Keratinocyte (primary cell): ENCODE results near the gene ANXA7. TPM values are rescaled to one million over a fixed set of nuclear protein-coding genes. Genes with fewer than 3 reads are reported as not detected.
A peak's percentile ranks its signal among the peaks of the same experiment; 100 is the strongest.

Experiments
- DNase-seq: peaks from one replicate; pipeline ENCODE4 v3.0.0-alpha.2; 2011; ENCODE audit warnings: low read depth, missing footprints, low spot score
- FAIRE-seq: peaks from 2 replicates; lab custom pipeline; 2011; peaks lifted over from hg19 to GRCh38; lab: Jason Lieb, UNC
- H2AFZ ChIP-seq: 2 replicates; pipeline ENCODE4 v1.6.0; 2012; ENCODE audit warnings: low read length, control low read depth, inconsistent platforms; ENCODE audit not compliant: control insufficient read depth
- H3K27ac ChIP-seq: 2 replicates; pipeline ENCODE4 v1.5.1; 2011; ENCODE audit warnings: low read length; ENCODE audit not compliant: control insufficient read depth, insufficient read depth
- H3K27me3 ChIP-seq: 3 replicates; pipeline ENCODE4 v1.6.0; 2011; ENCODE audit warnings: low read length; ENCODE audit not compliant: control insufficient read depth, insufficient read depth; ENCODE audit errors: extremely low read depth
- H3K36me3 ChIP-seq, 2 experiments: 2 replicates in 1 of 2; 3 replicates in 1 of 2; pipeline ENCODE4 v1.5.1; 2011; ENCODE audit warnings: low read length in 2 of 2, mild to moderate bottlenecking in 1 of 2; ENCODE audit not compliant: control insufficient read depth in 2 of 2, insufficient read depth in 2 of 2; ENCODE audit errors: extremely low read depth in 1 of 2
- H3K4me1 ChIP-seq: 3 replicates; pipeline ENCODE4 v1.5.1; 2011; ENCODE audit warnings: low read length; ENCODE audit not compliant: control insufficient read depth, insufficient read depth; ENCODE audit errors: extremely low read depth
- H3K4me2 ChIP-seq: 3 replicates; pipeline ENCODE4 v1.6.0; 2011; ENCODE audit warnings: low read depth, low read length; ENCODE audit not compliant: control insufficient read depth, insufficient read depth; ENCODE audit errors: extremely low read depth
- H3K4me3 ChIP-seq, 3 experiments: fragments of 200-600 bp in 1 of 3; sonication (generic) in 1 of 3; 2 replicates in 2 of 3; 3 replicates in 1 of 3; pipeline ENCODE4 v1.5.1; 2011 to 2016; ENCODE audit warnings: low read length in 3 of 3, mild to moderate bottlenecking in 3 of 3, control low read depth in 2 of 3, inconsistent platforms in 1 of 3, low read depth in 1 of 3, mixed read lengths in 1 of 3, mixed run types in 1 of 3, moderate library complexity in 1 of 3; ENCODE audit not compliant: control insufficient read depth in 2 of 3, insufficient read depth in 2 of 3; ENCODE audit errors: extremely low read depth in 1 of 3
- H3K79me2 ChIP-seq: 2 replicates; pipeline ENCODE4 v1.6.0; 2012; ENCODE audit warnings: low read length; ENCODE audit not compliant: control insufficient read depth, insufficient read depth
- H3K9ac ChIP-seq: 3 replicates; pipeline ENCODE4 v1.6.0; 2011; ENCODE audit warnings: low read length; ENCODE audit not compliant: control insufficient read depth, insufficient read depth; ENCODE audit errors: extremely low read depth
- H3K9me1 ChIP-seq: 3 replicates; pipeline ENCODE4 v1.6.0; 2011; ENCODE audit warnings: low read length; ENCODE audit not compliant: control insufficient read depth, insufficient read depth; ENCODE audit errors: extremely low read depth
- H3K9me3 ChIP-seq: 2 replicates; pipeline ENCODE4 v1.5.1; 2012; ENCODE audit warnings: low read depth, low read length; ENCODE audit not compliant: control insufficient read depth
- H4K20me1 ChIP-seq: 3 replicates; pipeline ENCODE4 v1.6.0; 2011; ENCODE audit warnings: low read length; ENCODE audit not compliant: control insufficient read depth, insufficient read depth; ENCODE audit errors: extremely low read depth
- CTCF ChIP-seq, 3 experiments: IDR thresholded peaks in 1 of 3; conservative IDR thresholded peaks in 1 of 3; optimal IDR thresholded peaks in 1 of 3; 2 replicates in 2 of 3; 3 replicates in 1 of 3; pipeline versions ENCODE3 to v1.5.1; 2011; ENCODE audit warnings: low read length in 3 of 3, mild to moderate bottlenecking in 3 of 3, moderate library complexity in 2 of 3, control low read depth in 1 of 3, inconsistent platforms in 1 of 3; ENCODE audit not compliant: insufficient read depth in 2 of 3; ENCODE audit errors: extremely low read depth in 1 of 3
- EZH2 ChIP-seq: IDR thresholded peaks from one replicate; pipeline ENCODE4 v1.6.1; 2012; ENCODE audit warnings: inconsistent platforms, mild to moderate bottlenecking, low read length, moderate library complexity
- dilution Hi-C: fragments of 300-500 bp; cut with MboI; formaldehyde crosslinking; loops from one replicate; pipeline ENCODE4 v1.7.0; 2020; ENCODE audit warnings: low sequenced_read_pairs; ENCODE audit not compliant: extremely low pct_ligation_motif_present
- polyA plus RNA-seq, 5 experiments: library from polyadenylated mRNA; depleted of rRNA in 3 of 5; stranded (reverse) in 3 of 5; stranded (forward) in 1 of 5; unstranded in 1 of 5; fragments of >200 nt; gene quantifications; 1 replicate in 1 of 5; 2 replicates in 3 of 5; 3 replicates in 1 of 5; pipeline versions ENCODE4 v1.2.1 to v1.2.3, GENCODE V29; 2011 to 2012; ENCODE audit warnings: missing spikeins in 2 of 5, low read depth in 1 of 5, low replicate concordance in 1 of 5

Gene ANXA7
- polyA plus RNA-seq, 1 donor (not counting 4 experiments of a cell fraction or from before 2014, with no cell fraction given) = 144 TPM

DNA sequence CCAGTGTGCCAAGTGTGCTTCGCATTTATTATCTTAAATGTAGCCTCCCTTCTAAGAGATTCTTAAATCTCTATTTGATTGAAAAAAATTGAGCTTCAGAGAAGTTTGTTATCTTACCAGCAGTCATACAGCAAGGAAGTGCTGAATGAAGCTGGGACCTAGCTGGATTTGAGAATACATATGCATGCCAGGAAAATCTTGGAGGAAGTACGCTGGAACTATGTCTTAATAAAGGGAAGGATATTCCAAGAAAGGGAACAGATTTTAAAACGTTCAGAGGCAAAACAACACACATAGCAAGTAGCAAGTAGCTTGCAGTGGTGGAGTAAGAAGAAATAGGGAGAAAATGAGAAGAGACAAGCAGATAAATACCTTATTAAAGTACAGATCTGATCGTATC is 56.7 kb downstream of the ANXA7 start:
- Histone ChIP-seq H3K4me3 (no peak overlapping the region), H3K27me3 (no peaks in the 10 kb centered on the region), H3K27ac (no peak overlapping the region), H3K4me1 (peaks cover 11% of the 10 kb centered on the region), H3K9ac (no peak overlapping the region), H3K9me3 (no peaks in the 10 kb centered on the region), H3K79me2 (no peaks in the 10 kb centered on the region), H2AFZ (peak overlapping the region; percentile 36), H3K9me1 (no peaks in the 10 kb centered on the region), H3K4me2 (no peak overlapping the region), H4K20me1 (no peaks in the 10 kb centered on the region), H3K36me3 (no peaks in the 10 kb centered on the region)
- dilution Hi-C loops = no loop called here
- TF ChIP-seq CTCF (optimal IDR thresholded peaks at IDR 0.05 in 1 of 3, IDR thresholded peaks at IDR 0.05 in 1 of 3, conservative IDR thresholded peaks at IDR 0.05 in 1 of 3; ENCODE audit: extremely low read depth in 1 of 3, insufficient read depth in 2 of 3, low read length in 3 of 3) (no peak), EZH2 (no peak)
- FAIRE-seq (no peak), DNase-seq (no peak)

DNA sequence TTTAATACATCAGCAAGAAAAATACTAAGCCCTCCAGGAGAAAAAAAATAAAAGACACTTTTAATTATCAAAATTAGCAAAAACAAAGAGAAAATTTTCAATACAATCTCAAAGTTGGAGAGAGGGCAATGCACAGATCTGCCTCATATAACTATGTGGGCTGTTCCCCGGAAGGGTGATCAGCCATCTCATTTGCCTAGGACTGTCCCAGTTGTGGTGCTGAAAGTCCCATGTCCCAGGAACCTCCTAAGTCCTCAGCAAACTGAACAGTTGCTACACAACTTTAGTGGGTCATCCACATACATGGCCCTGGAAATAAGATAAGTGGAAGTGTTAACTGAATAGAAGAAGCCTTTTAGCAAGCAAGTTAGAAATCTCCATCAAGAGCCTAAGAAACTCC is 69.6 kb downstream of the ANXA7 start:
- dilution Hi-C loops = no loop called here
- TF ChIP-seq CTCF (optimal IDR thresholded peaks at IDR 0.05 in 1 of 3, IDR thresholded peaks at IDR 0.05 in 1 of 3, conservative IDR thresholded peaks at IDR 0.05 in 1 of 3; ENCODE audit: extremely low read depth in 1 of 3, insufficient read depth in 2 of 3, low read length in 3 of 3) (no peak), EZH2 (no peak)

More for the DNA sequence above, 69.6 kb downstream of the ANXA7 start:
- Histone ChIP-seq H3K27me3 (no peaks in the 10 kb centered on the region), H2AFZ (no peak overlapping the region), H4K20me1 (no peaks in the 10 kb centered on the region), H3K79me2 (no peaks in the 10 kb centered on the region), H3K27ac (no peak overlapping the region), H3K4me3 (no peak overlapping the region), H3K4me1 (peaks cover 1% of the 10 kb centered on the region), H3K4me2 (no peak overlapping the region), H3K9me1 (no peaks in the 10 kb centered on the region), H3K9me3 (no peaks in the 10 kb centered on the region), H3K9ac (no peak overlapping the region), H3K36me3 (no peaks in the 10 kb centered on the region)
- no peak for DNase-seq
- FAIRE-seq = no peak
